Gastroesophageal sphincter (tissue), 3 donors: Measurements from ENCODE around the gene NDUFAF5.

ENCODE experiments used
- EP300 ChIP-seq: sonication (generic); formaldehyde crosslinking; IDR thresholded peaks from one replicate; pipeline ENCODE4 v1.6.1; 2017; ENCODE audit warnings: antibody characterized with exemption, mild to moderate bottlenecking
- POLR2A ChIP-seq, 2 donors: fragments of 450-650 bp; IDR thresholded peaks; one replicate each; pipeline ENCODE4 v1.6.1; 2017; ENCODE audit warnings: antibody characterized with exemption in 2 of 2, mild to moderate bottlenecking in 2 of 2, moderate library complexity in 1 of 2
- POLR2AphosphoS5 ChIP-seq: sonication (generic); formaldehyde crosslinking; IDR thresholded peaks from one replicate; pipeline ENCODE4 v1.6.1; 2017; ENCODE audit warnings: antibody characterized with exemption
- TF ChIP-seq, protein P1 (sequence below), 4 experiments: fragments of 200-600 bp in 2 of 4; fragments of 450-650 bp in 2 of 4; sonication (generic) in 1 of 4; IDR thresholded peaks; one replicate each; pipeline ENCODE4 v1.5.1; 2017 to 2019; ENCODE audit warnings: antibody characterized with exemption in 4 of 4, mild to moderate bottlenecking in 2 of 4, moderate library complexity in 2 of 4

DNA sequence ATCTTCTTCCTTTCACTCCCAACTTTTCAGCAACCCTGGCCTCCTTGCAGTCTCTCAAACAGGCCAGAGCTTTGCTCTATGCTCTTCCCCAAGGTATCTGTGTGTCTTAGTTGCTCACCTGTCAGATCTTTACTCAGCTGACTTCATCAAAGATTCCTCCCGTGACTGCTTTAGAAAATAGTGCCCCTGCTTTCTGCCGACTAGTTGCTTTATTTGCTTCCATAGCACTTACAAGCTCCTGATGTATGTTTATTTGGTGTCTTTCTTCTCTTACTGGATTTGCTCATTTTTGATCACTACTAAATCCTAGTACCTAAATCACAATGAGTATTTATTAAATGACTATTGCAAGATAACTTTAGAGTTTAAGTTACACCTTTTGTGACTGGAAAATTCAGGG lies 5.9 kb downstream of the NDUFAF5 start:
- TF ChIP-seq POLR2A (IDR thresholded peaks at IDR 0.05): no peak
- TF ChIP-seq POLR2AphosphoS5: no peak
- TF ChIP-seq, protein P1, sequence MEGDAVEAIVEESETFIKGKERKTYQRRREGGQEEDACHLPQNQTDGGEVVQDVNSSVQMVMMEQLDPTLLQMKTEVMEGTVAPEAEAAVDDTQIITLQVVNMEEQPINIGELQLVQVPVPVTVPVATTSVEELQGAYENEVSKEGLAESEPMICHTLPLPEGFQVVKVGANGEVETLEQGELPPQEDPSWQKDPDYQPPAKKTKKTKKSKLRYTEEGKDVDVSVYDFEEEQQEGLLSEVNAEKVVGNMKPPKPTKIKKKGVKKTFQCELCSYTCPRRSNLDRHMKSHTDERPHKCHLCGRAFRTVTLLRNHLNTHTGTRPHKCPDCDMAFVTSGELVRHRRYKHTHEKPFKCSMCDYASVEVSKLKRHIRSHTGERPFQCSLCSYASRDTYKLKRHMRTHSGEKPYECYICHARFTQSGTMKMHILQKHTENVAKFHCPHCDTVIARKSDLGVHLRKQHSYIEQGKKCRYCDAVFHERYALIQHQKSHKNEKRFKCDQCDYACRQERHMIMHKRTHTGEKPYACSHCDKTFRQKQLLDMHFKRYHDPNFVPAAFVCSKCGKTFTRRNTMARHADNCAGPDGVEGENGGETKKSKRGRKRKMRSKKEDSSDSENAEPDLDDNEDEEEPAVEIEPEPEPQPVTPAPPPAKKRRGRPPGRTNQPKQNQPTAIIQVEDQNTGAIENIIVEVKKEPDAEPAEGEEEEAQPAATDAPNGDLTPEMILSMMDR (IDR thresholded peaks at IDR 0.05): no peak
- TF ChIP-seq EP300: no peak
